ENCODE data around the gene VAPA.
A peak's percentile ranks its signal among the peaks of the same experiment; 100 is the strongest.

Gene VAPA

DNA sequence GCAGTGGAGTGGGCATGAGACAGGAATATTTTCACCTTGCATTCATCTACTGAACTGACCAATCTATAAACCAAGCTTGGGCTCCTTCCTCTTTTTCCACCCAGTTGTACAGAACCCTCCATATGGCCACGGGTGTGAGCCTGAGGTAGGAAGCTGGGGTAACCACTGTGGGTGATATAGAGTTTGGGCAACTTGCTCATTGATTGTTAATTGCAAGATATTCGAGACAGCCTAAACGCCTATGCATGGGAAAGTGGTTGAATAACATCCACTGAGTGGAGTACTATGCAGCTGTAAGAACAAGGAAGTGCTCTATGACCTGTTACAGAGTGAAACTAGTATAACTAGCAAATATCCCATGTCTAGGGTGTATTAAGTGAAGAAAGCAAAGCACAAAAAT is 7.3 kb upstream of the VAPA start:
- peak in 1 of 2 experiments; percentile 82 for DNase-seq (ENCODE audit: low read depth in 1 of 2, low spot score in 1 of 2)
- Histone ChIP-seq H3K27me3 (ENCODE audit: insufficient read depth, poor library complexity, severe bottlenecking) (no peaks in the 10 kb centered on the region), H3K4me3 (replicated peaks; ENCODE audit: insufficient read depth, low read length) (no peak overlapping the region), H3K27ac (replicated peaks) (peak overlapping the region; percentile 25)
- TF ChIP-seq SPI1 (IDR thresholded peaks at IDR 0.05; ENCODE audit: borderline replicate concordance, low read depth), result peak; percentile 84
- no peak for TF ChIP-seq GABPA (IDR thresholded peaks at IDR 0.05; ENCODE audit: low read depth)

DNA sequence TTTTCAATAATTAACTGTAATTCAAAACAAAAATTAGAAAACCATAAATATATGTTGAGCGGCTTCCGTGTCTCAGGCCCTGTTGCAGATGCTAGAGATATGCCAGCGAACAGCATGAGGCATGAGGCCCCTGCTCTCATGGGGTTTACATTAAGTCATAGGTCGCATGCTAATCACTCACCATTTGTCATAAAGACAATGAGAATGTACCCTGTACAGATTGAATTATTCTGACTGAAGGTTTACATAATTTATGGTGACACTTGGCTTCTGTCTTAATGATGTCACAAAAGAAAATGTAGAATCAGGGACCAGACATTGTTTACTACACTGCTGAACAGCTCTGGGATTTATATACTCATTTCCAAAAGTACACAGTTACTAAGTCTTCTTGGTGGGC is 5.9 kb upstream of the VAPA start:
- Histone ChIP-seq H3K27me3 (ENCODE audit: insufficient read depth, poor library complexity, severe bottlenecking) (no peaks in the 10 kb centered on the region), H3K4me3 (replicated peaks; ENCODE audit: insufficient read depth, low read length) (no peak overlapping the region), H3K27ac (replicated peaks) (no peak overlapping the region)
- TF ChIP-seq, protein P1, sequence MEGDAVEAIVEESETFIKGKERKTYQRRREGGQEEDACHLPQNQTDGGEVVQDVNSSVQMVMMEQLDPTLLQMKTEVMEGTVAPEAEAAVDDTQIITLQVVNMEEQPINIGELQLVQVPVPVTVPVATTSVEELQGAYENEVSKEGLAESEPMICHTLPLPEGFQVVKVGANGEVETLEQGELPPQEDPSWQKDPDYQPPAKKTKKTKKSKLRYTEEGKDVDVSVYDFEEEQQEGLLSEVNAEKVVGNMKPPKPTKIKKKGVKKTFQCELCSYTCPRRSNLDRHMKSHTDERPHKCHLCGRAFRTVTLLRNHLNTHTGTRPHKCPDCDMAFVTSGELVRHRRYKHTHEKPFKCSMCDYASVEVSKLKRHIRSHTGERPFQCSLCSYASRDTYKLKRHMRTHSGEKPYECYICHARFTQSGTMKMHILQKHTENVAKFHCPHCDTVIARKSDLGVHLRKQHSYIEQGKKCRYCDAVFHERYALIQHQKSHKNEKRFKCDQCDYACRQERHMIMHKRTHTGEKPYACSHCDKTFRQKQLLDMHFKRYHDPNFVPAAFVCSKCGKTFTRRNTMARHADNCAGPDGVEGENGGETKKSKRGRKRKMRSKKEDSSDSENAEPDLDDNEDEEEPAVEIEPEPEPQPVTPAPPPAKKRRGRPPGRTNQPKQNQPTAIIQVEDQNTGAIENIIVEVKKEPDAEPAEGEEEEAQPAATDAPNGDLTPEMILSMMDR (IDR thresholded peaks at IDR 0.05; ENCODE audit: insufficient read depth, low read length), result no peak
- TF ChIP-seq GABPA (IDR thresholded peaks at IDR 0.05; ENCODE audit: low read depth), result no peak
- TF ChIP-seq POLR2AphosphoS5 (IDR thresholded peaks at IDR 0.05; ENCODE audit: low read depth), result no peak
- TF ChIP-seq SPI1 (IDR thresholded peaks at IDR 0.05; ENCODE audit: borderline replicate concordance, low read depth), result no peak
- TF ChIP-seq, protein P2, sequence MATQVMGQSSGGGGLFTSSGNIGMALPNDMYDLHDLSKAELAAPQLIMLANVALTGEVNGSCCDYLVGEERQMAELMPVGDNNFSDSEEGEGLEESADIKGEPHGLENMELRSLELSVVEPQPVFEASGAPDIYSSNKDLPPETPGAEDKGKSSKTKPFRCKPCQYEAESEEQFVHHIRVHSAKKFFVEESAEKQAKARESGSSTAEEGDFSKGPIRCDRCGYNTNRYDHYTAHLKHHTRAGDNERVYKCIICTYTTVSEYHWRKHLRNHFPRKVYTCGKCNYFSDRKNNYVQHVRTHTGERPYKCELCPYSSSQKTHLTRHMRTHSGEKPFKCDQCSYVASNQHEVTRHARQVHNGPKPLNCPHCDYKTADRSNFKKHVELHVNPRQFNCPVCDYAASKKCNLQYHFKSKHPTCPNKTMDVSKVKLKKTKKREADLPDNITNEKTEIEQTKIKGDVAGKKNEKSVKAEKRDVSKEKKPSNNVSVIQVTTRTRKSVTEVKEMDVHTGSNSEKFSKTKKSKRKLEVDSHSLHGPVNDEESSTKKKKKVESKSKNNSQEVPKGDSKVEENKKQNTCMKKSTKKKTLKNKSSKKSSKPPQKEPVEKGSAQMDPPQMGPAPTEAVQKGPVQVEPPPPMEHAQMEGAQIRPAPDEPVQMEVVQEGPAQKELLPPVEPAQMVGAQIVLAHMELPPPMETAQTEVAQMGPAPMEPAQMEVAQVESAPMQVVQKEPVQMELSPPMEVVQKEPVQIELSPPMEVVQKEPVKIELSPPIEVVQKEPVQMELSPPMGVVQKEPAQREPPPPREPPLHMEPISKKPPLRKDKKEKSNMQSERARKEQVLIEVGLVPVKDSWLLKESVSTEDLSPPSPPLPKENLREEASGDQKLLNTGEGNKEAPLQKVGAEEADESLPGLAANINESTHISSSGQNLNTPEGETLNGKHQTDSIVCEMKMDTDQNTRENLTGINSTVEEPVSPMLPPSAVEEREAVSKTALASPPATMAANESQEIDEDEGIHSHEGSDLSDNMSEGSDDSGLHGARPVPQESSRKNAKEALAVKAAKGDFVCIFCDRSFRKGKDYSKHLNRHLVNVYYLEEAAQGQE (IDR thresholded peaks at IDR 0.05; ENCODE audit: insufficient replicate concordance, low read depth), result no peak
- no peak for DNase-seq (ENCODE audit: low read depth in 1 of 2, low spot score in 1 of 2)

DNA sequence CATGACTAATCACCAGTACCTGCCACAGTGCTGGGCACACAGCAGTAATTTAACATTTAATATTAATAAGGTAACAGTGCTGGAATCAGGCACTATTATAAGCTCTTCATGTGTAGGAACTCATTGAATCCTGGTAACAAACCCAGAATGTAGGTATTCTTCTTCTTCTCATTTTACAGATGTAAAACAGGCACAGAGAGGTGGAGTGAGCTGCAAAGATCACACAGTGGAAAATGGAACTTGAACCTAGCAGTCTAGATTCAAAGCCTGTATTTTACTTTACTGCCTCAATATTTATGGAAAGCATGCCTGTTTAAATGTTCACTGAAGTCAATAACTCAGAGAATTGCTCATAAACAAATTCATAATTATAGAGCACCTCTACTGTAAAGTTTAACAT is 3.7 kb upstream of the VAPA start:
- no peak overlapping the region for H3K4me3 ChIP-seq (replicated peaks; ENCODE audit: insufficient read depth, low read length)
- no peaks in the 10 kb centered on the region for H3K27me3 ChIP-seq (ENCODE audit: insufficient read depth, poor library complexity, severe bottlenecking)
- TF ChIP-seq, protein P1 (IDR thresholded peaks at IDR 0.05; ENCODE audit: insufficient read depth, low read length), result no peak
- TF ChIP-seq POLR2AphosphoS5 (IDR thresholded peaks at IDR 0.05; ENCODE audit: low read depth) (no peak), SPI1 (IDR thresholded peaks at IDR 0.05; ENCODE audit: borderline replicate concordance, low read depth) (no peak), GABPA (IDR thresholded peaks at IDR 0.05; ENCODE audit: low read depth) (no peak)
- TF ChIP-seq, protein P2 (IDR thresholded peaks at IDR 0.05; ENCODE audit: insufficient replicate concordance, low read depth), result no peak
- H3K27ac ChIP-seq (replicated peaks), result no peak overlapping the region
- no peak for DNase-seq (ENCODE audit: low read depth in 1 of 2, low spot score in 1 of 2)

DNA sequence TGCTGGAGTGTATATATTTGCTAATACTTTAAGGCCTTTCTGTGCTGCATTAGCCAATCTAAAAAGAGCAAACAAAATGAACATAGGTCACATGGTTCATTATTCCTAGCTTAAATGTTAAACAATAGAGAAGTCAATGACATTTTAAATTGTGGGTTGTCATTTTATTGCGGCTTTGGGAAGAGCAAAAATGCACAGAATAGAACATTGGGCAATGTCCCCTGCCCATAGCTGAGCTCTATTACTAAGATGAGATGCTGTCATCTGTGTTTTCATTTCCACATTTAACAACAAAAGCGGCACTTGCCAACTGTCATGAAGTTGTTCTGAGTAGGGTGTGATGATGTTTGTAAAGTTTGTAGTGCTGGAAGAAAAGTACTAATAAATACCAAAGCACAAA is 3.2 kb upstream of the VAPA start:
- no peak overlapping the region for H3K4me3 ChIP-seq (replicated peaks; ENCODE audit: insufficient read depth, low read length)
- no peak for DNase-seq (ENCODE audit: low read depth in 1 of 2, low spot score in 1 of 2)
- H3K27me3 ChIP-seq (ENCODE audit: insufficient read depth, poor library complexity, severe bottlenecking), result no peaks in the 10 kb centered on the region
- TF ChIP-seq, protein P1 (IDR thresholded peaks at IDR 0.05; ENCODE audit: insufficient read depth, low read length), result no peak
- TF ChIP-seq SPI1 (IDR thresholded peaks at IDR 0.05; ENCODE audit: borderline replicate concordance, low read depth) (no peak), POLR2AphosphoS5 (IDR thresholded peaks at IDR 0.05; ENCODE audit: low read depth) (no peak), GABPA (IDR thresholded peaks at IDR 0.05; ENCODE audit: low read depth) (no peak)
- TF ChIP-seq, protein P2 (IDR thresholded peaks at IDR 0.05; ENCODE audit: insufficient replicate concordance, low read depth), result no peak
- H3K27ac ChIP-seq (replicated peaks), result no peak overlapping the region
